Colonic mucosa (tissue), 4 donors: ENCODE measurements around the gene PACS1. TPM values are rescaled to one million over a fixed set of nuclear protein-coding genes. Genes with fewer than 3 reads are reported as not detected.
"Not testable (repeated sequence)": the region's sequence is repeated elsewhere in the genome, so short reads cannot be mapped to it uniquely, and the experiment has no call there.

Source experiments
- DNase-seq: peaks from one replicate; pipeline ENCODE4 v3.0.0-alpha.2; 2020
- H3K27ac ChIP-seq: fragments of 200-600 bp; one replicate; pipeline ENCODE4 v1.8.0; 2021
- H3K27me3 ChIP-seq: fragments of 200-600 bp; one replicate; pipeline ENCODE4 v1.8.0; 2021
- H3K36me3 ChIP-seq: fragments of 200-600 bp; one replicate; pipeline ENCODE4 v1.8.0; 2021
- H3K4me1 ChIP-seq: fragments of 200-600 bp; one replicate; pipeline ENCODE4 v1.8.0; 2021; ENCODE audit warnings: mild to moderate bottlenecking
- H3K4me3 ChIP-seq: fragments of 200-600 bp; one replicate; pipeline ENCODE4 v1.8.0; 2021
- H3K9ac ChIP-seq, 2 donors: one replicate each; pipeline ENCODE4 v1.7.0; 2013; ENCODE audit warnings: control low read depth in 2 of 2, low read depth in 2 of 2, low read length in 2 of 2
- H3K9me3 ChIP-seq: fragments of 200-600 bp; one replicate; pipeline ENCODE4 v1.8.0; 2021
- intact Hi-C: fragments of 100-400 bp; cut with DNase I; formaldehyde crosslinking; loops from one replicate; pipeline ENCODE4 v1.14.1; 2022
- total RNA-seq, 2 donors: library from RNA; stranded (reverse); fragmentation: NEBNext Ultra II Directional in 1 of 2; extraction: Animal tissue kit (Norgen Biotek cat#: 25700) in 1 of 2; gene quantifications; one replicate each; pipeline ENCODE4 v1.2.1, GENCODE V29; 2021
- TF ChIP-seq, protein P1 (sequence below): fragments of 200-600 bp; IDR thresholded peaks from one replicate; pipeline ENCODE4 v1.8.0; 2022; ENCODE audit warnings: antibody characterized with exemption, mild to moderate bottlenecking
- donor health status: healthy.
- donor health status: DM: no; HTN: no; CAD: no.
- donor health status: DM: no; HTN: no; CAD: no.

The PACS1 gene
- total RNA-seq, 2 donors from 2014 or later: 10.1 to 20.9 TPM

DNA sequence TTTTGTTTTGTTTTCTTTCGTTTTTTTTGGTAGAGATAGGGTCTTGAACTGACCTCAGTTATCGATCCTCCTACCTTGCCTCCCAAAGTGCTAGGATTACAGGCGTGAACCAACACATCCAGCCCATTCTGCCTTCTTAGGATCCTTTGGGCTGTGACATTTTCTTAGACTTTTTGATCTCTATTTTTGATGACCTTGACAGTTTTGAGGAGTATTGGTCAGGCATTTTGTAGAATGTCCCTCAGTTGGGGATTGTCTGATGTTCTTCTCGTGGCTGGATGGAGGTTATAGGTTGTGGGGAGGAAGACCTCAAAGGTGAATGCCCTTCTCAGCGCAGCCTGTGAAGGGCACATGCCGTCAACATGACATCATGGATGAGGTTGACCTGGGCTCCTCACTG, 178.8 kb downstream of the PACS1 start:
- Histone ChIP-seq H3K36me3 (no peaks in the 10 kb centered on the region), H3K4me3 (no peak overlapping the region), H3K27me3 (no peaks in the 10 kb centered on the region), H3K9ac (no peak overlapping the region), H3K27ac (no peak overlapping the region), H3K9me3 (no peaks in the 10 kb centered on the region), H3K4me1 (no peaks in the 10 kb centered on the region)
- intact Hi-C loops: no loop called here
- TF ChIP-seq, protein P1, sequence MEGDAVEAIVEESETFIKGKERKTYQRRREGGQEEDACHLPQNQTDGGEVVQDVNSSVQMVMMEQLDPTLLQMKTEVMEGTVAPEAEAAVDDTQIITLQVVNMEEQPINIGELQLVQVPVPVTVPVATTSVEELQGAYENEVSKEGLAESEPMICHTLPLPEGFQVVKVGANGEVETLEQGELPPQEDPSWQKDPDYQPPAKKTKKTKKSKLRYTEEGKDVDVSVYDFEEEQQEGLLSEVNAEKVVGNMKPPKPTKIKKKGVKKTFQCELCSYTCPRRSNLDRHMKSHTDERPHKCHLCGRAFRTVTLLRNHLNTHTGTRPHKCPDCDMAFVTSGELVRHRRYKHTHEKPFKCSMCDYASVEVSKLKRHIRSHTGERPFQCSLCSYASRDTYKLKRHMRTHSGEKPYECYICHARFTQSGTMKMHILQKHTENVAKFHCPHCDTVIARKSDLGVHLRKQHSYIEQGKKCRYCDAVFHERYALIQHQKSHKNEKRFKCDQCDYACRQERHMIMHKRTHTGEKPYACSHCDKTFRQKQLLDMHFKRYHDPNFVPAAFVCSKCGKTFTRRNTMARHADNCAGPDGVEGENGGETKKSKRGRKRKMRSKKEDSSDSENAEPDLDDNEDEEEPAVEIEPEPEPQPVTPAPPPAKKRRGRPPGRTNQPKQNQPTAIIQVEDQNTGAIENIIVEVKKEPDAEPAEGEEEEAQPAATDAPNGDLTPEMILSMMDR: no peak
- DNase-seq: no peak

DNA sequence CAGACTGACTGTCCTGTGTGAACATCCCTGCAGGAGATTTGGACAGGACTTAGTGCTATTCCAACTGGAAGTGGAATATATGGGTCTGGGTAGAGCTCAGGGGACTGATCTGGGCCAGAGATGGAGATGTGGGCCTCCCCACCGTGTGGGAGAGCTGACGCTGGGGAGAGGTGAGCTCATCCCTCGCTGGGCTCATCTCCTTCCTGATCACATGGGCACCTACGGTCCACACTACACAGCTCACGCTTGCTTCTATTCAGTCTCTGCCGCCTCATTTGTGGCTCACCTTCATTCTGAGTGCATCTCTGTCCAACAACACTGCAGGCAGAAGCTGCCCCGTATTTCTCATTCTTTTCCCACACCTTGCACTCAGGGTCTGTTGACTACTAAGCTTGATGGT, 181.7 kb downstream of the PACS1 start:
- intact Hi-C loops: no loop called here

DNA sequence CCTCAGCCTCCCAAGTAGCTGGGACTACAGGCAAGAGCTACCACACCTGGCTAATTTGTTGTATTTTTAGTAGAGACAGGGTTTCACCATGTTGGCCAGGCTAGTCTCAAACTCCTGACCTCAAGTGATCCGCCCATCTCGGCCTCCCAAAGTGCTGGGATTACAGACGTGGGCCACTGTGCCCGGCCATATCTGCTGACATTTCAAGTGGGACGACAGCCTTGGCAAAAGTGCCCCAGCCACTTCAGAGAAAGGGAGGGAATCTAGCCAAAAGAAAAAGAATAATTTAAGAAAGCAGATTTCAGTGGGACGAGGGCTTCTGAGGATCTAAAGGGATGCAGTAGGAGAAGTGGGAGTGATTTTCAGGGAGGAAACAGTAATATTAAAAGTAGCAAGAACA, 183.0 kb downstream of the PACS1 start:
- H3K4me3 ChIP-seq, H3K4me1 ChIP-seq, H3K9me3 ChIP-seq, DNase-seq, H3K36me3 ChIP-seq, H3K27ac ChIP-seq, H3K9ac ChIP-seq, H3K27me3 ChIP-seq, intact Hi-C loops: not testable (repeated sequence)

More for the DNA sequence above, 181.7 kb downstream of the PACS1 start:
- Histone ChIP-seq H3K9ac (no peak overlapping the region), H3K4me1 (no peaks in the 10 kb centered on the region), H3K36me3 (no peaks in the 10 kb centered on the region), H3K4me3 (no peak overlapping the region), H3K27me3 (no peaks in the 10 kb centered on the region), H3K27ac (no peak overlapping the region), H3K9me3 (no peaks in the 10 kb centered on the region)
- TF ChIP-seq, protein P1: no peak
- DNase-seq: no peak

DNA sequence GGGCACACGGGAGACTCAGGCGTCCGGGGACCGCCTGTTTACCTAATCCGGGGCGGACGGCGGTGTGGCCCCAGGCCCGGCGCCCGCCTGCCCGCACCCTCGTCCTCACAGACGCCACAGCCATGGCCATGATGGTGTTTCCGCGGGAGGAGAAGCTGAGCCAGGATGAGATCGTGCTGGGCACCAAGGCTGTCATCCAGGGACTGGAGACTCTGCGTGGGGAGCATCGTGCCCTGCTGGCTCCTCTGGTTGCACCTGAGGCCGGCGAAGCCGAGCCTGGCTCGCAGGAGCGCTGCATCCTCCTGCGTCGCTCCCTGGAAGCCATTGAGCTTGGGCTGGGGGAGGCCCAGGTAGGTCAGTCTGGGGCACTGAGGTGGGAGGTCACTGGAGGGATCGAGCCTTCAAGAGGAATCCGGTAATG, 188.4 kb downstream of the PACS1 start:
- intact Hi-C loops: loop anchor here (2.0 kb wide), 1 partner anchor 36 kb away; no protein-coding TSS in a partner anchor
- no peak for DNase-seq

DNA sequence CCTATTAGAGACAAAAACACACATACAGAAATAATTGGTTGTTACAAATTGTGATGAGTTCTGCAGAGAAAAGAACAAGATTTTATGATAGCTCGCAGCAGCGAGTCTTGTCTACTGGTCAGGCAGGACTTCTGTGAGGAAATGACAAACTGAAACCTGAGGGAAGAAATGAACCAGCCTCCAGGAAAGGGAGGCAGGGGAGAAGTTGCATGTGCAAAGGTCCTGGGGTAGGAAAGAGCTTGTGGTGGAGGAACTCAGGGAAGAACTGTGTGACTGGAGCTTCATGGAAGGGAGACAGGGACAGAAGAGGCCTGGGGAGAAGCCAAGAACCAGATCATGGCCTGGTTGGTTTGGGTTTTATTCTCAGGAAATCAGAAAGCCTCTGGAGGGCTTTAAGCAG, 189.2 kb downstream of the PACS1 start:
- H3K9ac ChIP-seq: no peak overlapping the region
- no peak for DNase-seq
- no peak overlapping the region for H3K4me3 ChIP-seq
- intact Hi-C loops: loop anchor here (2.0 kb wide), 1 partner anchor 36 kb away; no protein-coding TSS in a partner anchor
- no peaks in the 10 kb centered on the region for H3K36me3 ChIP-seq
- no peaks in the 10 kb centered on the region for H3K27me3 ChIP-seq
- TF ChIP-seq, protein P1: no peak
- no peak overlapping the region for H3K27ac ChIP-seq
- no peaks in the 10 kb centered on the region for H3K9me3 ChIP-seq
- peaks cover 6% of the 10 kb centered on the region for H3K4me1 ChIP-seq

More for the DNA sequence above, 188.4 kb downstream of the PACS1 start:
- TF ChIP-seq, protein P1: peak; percentile 23
- Histone ChIP-seq H3K36me3 (no peaks in the 10 kb centered on the region), H3K27me3 (no peaks in the 10 kb centered on the region), H3K4me1 (peaks cover 6% of the 10 kb centered on the region), H3K9ac (peak overlapping the region; percentile 79 to 89), H3K9me3 (no peaks in the 10 kb centered on the region), H3K27ac (peak overlapping the region; percentile 84), H3K4me3 (peak overlapping the region; percentile 95)

DNA sequence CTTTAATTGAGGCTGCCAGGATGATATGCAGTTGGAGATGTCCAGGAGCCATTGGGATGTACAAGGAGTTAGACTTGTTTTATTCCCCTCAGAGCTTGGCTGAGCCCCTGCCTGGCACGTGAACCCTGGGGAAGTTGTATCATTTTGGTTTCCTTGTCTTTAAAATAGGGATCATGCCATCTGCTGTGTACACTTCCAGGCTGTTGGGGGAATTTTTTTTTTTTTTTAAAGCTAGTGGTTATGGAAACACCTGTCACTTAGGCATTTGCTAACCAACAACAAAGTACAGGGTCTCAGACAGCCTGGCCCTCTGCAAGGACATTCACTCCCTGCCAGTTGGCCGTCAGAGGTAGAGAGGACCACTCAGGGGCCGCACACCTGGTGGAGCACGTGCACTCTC, 189.9 kb downstream of the PACS1 start:
- peaks cover 6% of the 10 kb centered on the region for H3K4me1 ChIP-seq
- no peaks in the 10 kb centered on the region for H3K36me3 ChIP-seq
- H3K4me3 ChIP-seq: no peak overlapping the region
- no peak overlapping the region for H3K9ac ChIP-seq
- intact Hi-C loops: loop anchor here (2.0 kb wide), 1 partner anchor 37 kb away; no protein-coding TSS in a partner anchor
- no peaks in the 10 kb centered on the region for H3K9me3 ChIP-seq
- H3K27me3 ChIP-seq: no peaks in the 10 kb centered on the region
- no peak overlapping the region for H3K27ac ChIP-seq
- TF ChIP-seq, protein P1: no peak
- no peak for DNase-seq
